Breast epithelium (tissue), 3 donors: ENCODE results near the gene SAMD7.

Experiments
- CTCF ChIP-seq, 3 donors: fragments of 450-650 bp; IDR thresholded peaks; one replicate each; pipeline ENCODE4 v1.5.1; 2016 to 2017; ENCODE audit warnings: antibody characterized with exemption in 3 of 3, mild to moderate bottlenecking in 3 of 3, moderate library complexity in 3 of 3
- POLR2AphosphoS5 ChIP-seq, 3 donors: sonication (generic); formaldehyde crosslinking; IDR thresholded peaks; one replicate each; pipeline ENCODE4 v1.6.1; 2017; ENCODE audit warnings: antibody characterized with exemption in 3 of 3

GRCh38 chr3:169930843-169931242, 19.5 kb downstream of the SAMD7 start:
- TF ChIP-seq CTCF (IDR thresholded peaks at IDR 0.05) (no peak), POLR2AphosphoS5 (IDR thresholded peaks at IDR 0.05) (no peak)
